ENCODE data around the gene KCNQ5.

The KCNQ5 gene

DNA sequence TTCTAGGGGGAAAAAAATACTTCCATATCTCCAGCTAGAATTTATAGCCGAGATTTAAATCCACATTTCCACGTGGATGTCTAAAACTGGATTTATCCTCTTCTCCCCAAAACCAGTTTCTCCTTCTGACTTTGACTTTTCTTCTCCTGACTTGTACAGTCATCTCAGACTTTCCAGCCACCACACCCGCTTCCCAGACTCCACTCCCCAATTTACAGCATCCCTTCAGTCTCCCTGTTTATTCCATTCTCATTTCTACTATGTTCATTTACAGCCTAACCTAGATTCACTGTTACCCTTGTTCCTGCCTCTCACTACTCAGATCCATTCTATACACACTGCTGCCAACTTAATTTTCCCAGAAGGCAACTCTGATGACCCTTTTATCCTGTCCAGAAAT lies 378.6 kb downstream of the KCNQ5 start:
- DNase-seq (ENCODE audit: low read depth) = no peak

DNA sequence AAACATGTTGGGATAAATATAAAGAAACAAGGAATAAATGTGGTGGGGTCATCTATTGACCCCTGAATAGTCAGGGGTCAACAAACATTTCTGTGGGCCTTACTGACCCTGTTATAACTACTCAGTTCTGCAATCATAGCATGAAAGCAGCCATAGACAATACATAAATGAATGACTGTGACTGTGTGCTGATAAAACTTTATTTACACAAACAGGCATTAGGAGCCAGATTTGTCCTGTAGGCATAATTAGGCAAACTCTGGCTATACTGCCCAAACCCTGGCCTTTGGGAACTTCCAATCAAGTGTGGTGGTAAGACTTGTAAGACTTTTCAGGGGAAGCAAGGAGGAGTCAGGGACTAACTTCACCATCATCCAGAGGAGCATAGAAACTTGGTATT lies 380.7 kb downstream of the KCNQ5 start:
- no peak for DNase-seq (ENCODE audit: low read depth)

GRCh38 chr6:73003302-73003701 lies 381.4 kb downstream of the KCNQ5 start:
- DNase-seq (ENCODE audit: low read depth) = no peak

GRCh38 chr6:73004231-73004630 lies 382.4 kb downstream of the KCNQ5 start:
- no peak for DNase-seq (ENCODE audit: low read depth)

DNA sequence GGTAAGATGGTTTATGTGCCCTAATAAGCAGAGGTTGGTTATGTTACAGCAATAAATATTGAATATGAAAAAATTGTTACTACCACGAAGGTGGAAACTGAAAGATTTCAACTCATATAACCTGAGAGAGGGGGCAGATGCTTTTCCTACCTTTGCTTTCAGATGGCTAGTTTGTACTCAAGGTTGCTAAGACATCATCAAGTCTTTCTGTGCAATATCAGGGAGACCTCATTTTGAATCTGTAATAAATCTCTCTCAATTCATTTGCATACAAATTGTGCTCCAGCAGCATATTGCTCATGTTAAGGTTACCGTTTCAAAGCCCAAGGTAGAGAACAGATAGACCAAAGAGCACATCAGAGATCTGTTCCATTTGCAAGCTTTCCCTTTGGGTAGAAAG lies 383.0 kb downstream of the KCNQ5 start:
- no peak for DNase-seq (ENCODE audit: low read depth)

DNA sequence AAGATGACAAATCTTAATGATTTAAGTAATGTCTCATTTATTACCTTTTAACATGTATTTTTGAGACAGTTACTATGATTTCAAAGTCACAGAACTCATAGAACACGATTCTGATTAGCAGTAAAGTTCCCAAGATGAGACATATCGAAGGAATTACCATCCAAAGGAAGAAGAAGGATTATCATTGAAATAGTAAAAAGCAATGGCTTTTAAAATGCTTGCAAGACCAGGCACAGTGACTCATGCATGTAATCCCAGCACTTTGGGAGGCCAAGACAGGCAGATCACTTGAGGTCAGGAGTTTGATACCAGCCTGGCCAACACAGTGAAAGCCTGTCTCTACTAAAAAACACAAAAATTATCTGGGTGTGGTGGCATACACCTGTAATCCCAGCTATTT lies 384.3 kb downstream of the KCNQ5 start:
- DNase-seq (ENCODE audit: low read depth) = no peak

DNA sequence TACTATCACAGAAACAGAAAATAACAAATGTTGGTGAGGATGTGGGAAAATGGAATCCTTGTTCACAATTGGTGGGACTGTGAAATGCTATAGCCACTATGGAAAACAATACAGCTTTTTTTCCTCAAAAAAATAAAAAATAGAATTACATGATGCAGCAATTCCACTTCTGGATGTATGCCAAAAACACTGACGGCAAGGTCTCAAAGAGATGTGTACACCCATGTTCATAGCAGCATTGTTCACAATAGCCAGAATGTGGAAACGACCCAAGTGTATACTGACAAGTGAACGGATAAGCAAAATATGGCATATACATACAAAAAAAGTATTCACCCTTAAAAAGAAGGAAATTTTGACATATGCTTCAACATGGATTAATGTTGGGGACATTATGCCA lies 390.1 kb downstream of the KCNQ5 start:
- DNase-seq (ENCODE audit: low read depth) = no peak

DNA sequence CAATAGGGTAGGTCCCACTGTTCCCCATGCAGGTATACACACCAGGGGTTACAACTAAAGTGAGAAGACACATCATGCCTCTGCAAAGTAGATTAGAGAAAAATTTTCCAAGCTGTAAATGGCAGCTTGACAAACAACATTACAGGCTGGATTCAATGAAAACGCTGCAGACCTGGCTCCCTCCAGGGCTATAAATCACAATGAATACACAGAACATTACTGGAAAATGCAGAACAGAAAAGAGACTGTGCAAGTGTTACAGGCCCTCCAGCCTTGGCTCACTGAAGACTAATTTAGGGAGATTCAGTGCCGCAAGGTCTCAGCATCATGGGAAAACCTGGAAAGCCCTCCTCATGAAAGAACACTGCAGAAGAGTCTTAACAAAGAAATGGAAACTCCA lies 395.6 kb downstream of the KCNQ5 start:
- no peak for DNase-seq (ENCODE audit: low read depth)

DNA sequence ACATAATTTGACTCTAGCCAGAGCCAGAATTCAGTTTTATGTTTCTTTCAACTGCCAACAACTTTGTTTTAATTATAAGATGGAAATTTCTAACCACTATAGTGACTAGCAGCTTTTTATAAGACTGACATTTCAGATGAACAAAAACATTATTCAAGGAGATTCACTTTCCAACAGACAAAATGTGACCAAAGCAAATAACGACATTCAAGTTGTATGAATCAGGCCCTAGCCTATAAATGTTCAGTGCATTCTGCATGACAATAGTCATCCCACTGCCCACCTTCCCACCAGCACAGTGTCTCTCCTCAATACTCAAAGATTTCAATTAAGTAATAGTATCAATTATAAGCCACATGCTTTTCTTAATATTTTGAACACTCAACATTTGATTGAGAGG lies 402.7 kb downstream of the KCNQ5 start:
- no peak for DNase-seq (ENCODE audit: low read depth)

DNA sequence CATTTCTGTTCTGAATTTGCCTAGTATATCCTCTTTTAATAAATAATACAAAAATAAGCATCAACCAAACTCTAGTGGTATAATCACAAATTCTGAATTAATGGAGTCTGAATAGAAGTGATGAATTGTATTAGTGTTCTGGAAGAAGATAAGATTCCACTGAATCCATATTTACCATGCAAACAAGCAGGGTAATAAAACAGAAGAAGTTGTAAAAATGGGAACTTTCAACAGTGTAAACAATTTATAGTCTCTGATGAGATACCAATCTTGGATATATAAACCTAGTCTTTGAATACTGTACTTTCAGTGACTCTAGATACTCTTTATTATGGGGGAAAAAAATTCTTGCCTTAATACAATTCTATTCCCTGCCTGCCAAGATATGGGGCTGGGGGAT lies 405.8 kb downstream of the KCNQ5 start:
- no peak for DNase-seq (ENCODE audit: low read depth)

GRCh38 chr6:73028124-73028766 lies 406.4 kb downstream of the KCNQ5 start:
- no peak for DNase-seq (ENCODE audit: low read depth)

GRCh38 chr6:73028893-73029450 lies 407.1 kb downstream of the KCNQ5 start:
- DNase-seq (ENCODE audit: low read depth) = no peak

GRCh38 chr6:73030257-73030656 lies 408.4 kb downstream of the KCNQ5 start:
- no peak for DNase-seq (ENCODE audit: low read depth)

DNA sequence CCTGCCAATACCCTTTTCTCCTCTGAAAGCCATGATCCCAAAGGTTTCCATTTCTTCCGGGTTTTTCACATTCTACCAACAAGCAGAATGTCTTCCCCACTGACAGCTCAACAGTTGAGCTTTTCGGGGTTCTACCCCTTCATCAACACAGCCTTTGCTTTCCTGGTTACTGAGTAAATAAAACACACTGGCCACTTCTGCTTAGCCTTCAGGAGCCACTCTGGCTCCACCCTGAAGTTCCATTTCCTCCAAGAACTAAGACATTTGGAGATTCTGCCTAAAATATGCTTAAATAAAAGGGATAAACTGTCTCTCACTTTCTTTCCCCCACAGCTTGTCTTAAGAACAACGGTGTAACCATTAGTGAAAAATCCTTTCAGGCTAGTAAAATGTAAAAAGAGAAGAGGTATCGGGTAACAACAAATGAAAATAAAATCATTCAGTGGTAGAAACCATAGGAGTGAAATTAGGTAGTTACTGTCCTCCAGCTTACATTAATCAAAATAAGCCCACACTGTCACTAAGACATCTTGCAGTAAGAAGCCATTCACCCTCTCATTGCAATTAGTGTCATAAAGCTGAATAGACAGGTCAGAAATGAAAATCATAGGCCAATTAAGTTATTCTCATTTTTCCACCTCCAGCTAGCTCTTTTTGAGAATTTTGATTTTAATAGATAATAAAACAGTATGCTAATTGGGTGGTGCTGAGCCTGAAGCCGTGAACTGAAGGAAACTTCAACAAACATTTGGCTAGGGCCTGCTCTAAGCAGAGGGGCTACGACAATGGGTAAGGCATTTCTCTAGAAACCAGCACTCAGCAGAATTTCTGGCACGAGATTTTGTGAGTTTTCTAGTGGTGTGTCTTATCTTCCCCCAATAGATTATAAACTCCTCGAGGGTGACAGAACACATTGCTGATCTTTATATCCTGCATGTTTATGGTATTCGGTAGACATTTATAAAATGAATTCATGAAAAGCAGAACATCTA lies 409.2 kb downstream of the KCNQ5 start:
- no peak for DNase-seq (ENCODE audit: low read depth)

GRCh38 chr6:73032586-73032985 lies 410.7 kb downstream of the KCNQ5 start:
- peak; percentile 47 for DNase-seq (ENCODE audit: low read depth)

GRCh38 chr6:73036689-73037088 lies 414.8 kb downstream of the KCNQ5 start:
- DNase-seq (ENCODE audit: low read depth) = no peak

DNA sequence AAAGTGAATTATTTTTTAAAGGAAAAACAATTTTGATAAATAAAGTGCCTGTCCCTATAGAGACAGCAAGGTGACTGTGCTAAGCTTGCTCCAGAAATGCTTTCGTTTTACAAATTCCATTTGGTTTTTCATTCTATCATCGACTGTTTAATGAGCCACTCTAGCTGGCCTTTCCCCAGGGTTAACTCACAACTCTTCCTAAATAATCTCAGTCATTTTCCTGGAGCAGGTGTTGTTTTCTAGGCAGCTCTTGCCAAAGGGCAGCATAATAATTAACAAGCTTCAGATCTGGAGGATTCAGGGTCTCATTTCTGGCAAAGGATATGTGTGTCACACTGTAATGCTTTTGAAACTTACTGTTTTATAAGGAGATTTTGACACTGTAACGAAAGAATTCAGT lies 419.2 kb downstream of the KCNQ5 start:
- no peak for DNase-seq (ENCODE audit: low read depth)

DNA sequence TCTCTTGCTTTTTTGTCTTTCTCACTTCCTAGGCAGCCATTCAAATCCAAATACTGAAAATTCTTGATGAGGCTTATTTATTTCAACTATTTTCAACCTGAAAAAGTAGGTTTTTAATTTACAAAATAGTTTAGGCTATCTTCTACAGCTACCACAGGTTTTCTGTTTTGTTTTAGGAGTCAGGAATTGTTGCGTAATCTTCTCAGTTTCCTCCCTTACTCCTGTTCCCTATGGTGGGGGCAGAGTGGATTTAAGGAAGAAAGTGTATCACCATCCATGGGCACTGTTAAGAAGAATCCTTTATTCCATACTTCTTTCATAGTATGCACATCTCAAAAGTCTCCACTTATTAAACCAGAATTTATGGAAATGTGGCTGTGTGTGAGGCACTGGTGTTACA lies 421.0 kb downstream of the KCNQ5 start:
- DNase-seq (ENCODE audit: low read depth) = no peak

- DNase-seq (ENCODE audit: low read depth) = no peak
Measured at GRCh38 chr6:73043446-73043845, 421.6 kb downstream of the KCNQ5 start.

- DNase-seq (ENCODE audit: low read depth) = no peak
Measured at GRCh38 chr6:73045609-73046008, 423.7 kb downstream of the KCNQ5 start.

GRCh38 chr6:73047801-73048200 lies 425.9 kb downstream of the KCNQ5 start:
- no peak for DNase-seq (ENCODE audit: low read depth)

DNA sequence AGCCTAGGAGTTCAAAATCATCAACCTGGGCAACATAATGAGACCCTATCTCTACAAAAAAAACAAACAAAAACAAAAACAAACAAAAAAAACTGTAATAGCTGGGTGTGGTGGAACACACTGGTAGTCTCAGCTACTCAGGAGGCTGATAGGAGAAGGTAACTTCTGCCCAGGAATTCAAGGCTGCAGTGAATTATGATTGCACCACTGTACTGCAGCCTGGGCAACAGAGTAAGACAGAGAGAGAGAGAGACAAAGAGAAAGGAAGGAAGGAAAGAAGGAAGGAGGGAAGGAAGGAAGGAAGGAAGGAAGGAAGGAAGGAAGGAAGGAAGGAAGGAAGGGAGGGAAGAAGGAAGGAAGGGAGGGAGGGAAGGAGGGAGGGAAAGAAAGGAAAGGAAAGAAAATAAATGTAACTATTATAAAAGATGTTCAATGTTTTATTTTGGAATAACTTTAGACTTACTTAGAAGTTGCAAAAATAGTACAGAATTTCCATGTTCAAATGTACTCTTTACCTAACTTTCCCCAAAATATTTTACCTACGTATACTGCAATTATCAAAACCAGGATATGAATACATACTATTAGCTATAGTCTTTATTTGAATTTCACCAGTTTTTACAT lies 428.2 kb downstream of the KCNQ5 start:
- no peak for DNase-seq (ENCODE audit: low read depth)

DNA sequence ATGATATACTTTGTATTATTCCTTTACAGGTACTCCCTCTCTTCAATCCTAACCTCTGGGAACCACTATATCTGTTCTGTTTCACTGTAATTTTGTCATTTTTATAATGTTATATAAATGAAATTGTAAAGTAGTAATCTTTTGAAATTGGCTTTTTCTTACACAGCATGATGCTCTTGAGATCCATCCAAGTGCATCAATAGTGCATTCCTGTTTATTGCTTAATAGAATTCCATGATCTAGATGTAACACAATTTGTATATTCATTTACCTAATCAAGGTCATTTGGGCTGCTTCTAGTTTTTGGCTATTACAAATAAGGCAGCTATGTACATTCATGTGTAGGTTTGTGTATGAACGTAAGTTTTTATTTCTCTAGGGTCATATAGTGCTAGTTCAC lies 428.8 kb downstream of the KCNQ5 start:
- no peak for DNase-seq (ENCODE audit: low read depth)

All from HS-27A (cell line).